Activated CD4-positive, alpha-beta T cell treated with anti-CD3 and anti-CD28 coated beads for 1 hour (primary cell): ENCODE measurements around the gene IRF2.
"Not testable (repeated sequence)": the region's sequence is repeated elsewhere in the genome, so short reads cannot be mapped to it uniquely, and the experiment has no call there.

Experiments used
- DNase-seq: peaks from one replicate; pipeline ENCODE4 v3.0.0-alpha.2; 2020

IRF2 gene

DNA sequence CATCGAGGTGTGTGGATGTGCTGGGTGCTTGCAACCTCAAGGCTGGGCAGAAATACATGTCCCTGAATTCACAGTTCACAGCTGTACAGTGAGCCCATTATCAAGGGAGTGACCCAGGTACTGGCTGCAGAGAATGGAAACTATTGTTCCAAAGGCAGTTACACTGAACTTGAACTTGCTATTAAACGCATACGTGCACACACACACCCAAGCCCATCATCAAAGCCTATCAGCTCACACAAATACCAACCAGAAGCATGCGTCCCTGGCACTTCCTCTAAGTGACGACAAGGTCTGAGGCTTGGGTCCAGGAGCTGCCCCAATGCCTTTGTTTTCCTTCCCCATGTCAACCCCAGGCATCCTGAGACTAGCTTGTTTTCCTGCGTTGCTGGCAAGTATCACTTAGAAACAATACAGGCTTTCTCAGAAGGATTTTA is 88.6 kb downstream of the IRF2 start:
- DNase-seq: no peak

DNA sequence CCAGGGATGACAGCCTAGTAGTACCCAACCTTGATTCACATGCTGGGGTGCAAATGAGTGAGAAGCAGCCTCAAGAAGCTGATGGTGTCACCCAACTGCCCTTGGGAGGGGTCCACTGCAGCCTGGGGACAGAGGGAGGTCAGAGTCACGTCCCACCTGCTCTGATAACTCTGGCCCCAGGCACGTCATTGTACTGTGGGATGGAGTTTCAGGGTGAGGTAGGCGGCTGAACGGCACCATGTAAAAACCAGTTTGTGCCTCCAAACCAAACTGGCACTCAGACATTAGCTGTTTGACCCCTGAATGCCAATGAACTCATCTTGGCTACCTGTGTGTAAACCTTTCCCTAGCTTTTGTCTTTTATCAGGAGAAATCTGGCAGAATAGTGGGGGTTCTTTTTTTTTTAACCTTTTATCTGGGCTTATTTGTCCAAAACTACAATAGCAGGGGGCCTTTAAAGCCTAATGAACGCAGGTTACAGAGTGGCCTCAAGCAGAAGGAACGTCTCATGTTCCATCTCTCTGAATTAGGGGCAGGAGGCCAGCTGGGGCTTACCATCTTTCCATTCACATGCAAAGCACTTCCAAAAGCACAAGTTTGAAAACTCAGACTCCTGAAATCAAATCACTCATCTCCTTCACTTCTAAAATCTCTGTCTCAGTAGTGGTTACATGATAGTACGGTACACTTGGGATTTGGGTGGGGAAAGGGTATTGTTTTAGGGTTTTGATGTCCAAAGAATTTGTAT is 89.4 kb downstream of the IRF2 start:
- no peak for DNase-seq

DNA sequence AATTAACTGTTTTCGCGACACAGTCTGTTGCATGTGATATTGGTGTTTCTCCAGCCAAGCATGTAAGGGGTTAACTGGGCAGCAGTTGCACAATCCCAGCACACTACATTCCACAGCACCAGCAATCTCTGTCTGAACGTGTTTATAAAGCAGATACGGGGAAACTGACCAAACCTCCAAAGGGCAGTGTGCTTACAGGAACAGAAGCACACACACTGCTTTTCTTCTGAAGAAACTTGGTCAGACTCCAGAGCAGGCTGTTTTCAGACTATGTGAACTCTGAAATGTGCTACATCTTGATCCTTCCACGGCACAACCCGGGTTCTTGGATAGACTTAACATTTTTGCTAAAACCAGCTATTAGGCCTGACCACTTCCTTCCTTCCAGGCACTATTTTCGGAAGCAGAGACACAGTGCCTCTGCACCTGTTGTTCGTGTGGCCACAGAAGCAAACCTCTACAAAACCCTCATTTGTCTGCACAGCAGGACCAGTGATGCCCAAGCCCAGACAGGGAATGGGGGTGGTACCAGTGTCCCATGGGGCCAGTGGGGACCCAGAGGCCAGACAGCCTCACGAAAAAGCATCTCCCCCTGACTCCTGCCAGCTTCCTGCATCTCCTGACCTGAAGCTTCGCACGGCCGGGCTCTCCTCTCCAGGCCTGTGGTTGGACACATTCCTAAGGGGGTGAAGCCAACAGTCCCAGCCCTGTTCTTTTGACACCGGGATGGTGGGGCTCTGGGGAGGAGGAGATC is 90.1 kb downstream of the IRF2 start:
- DNase-seq: no peak

DNA sequence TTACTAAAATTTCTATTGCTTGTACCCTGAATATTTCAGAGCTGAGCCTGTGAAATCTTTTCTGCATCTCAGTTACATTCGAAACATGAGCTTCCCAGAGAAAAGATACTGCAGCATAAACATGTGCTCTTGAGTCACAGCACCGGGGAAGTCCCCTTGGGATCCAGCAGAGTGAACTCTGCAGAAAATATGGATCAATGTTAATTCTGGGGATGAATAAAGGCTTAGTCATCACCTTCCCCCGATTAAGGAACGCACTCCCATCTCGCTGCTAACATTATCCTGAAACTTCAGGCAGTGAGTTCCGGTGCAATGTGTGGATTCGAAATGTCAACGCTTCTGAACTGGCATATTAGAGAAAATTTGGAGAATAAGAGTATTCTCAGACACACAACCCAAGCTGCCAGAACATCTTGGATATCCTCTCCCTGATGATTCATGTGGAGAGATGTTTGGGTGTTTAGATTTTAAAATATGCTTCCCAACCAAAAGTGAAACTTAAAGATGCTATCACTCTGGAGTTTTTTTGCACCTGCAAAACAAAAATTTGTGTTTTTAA is 90.8 kb downstream of the IRF2 start:
- no peak for DNase-seq

DNA sequence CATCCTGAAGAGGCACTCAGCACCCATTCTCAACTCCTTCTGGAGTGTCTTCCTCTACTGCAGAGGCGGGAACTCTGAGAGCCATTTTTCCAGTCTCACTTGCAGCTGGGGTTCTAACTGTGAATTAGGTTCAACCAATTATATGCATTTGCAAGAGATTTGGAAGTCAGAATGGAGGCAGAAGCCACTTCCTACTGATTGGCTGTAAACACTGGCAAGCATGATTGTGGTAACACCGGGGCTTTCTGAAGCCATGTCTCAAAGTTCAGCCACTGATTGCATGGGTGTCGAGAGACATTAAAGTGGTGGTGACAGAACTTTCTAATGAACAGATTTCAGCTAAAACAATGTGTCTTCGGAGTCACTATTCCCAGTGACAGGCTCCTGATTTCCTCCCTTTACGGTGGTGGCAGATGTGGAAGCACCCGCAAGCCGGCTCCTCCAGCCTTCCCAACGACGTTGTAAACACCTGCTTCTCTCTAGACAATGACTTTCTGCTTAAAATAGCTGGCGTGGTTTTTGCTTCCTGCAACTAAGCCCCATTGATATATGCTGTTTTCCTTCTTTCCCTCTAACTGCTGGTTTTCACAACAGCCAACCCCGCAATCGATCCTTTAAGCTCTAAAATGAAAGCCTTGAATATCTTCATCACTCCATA is 92.0 kb downstream of the IRF2 start:
- no peak for DNase-seq

GRCh38 chr4:184380707-184381106 is 93.6 kb downstream of the IRF2 start:
- DNase-seq: no peak

DNA sequence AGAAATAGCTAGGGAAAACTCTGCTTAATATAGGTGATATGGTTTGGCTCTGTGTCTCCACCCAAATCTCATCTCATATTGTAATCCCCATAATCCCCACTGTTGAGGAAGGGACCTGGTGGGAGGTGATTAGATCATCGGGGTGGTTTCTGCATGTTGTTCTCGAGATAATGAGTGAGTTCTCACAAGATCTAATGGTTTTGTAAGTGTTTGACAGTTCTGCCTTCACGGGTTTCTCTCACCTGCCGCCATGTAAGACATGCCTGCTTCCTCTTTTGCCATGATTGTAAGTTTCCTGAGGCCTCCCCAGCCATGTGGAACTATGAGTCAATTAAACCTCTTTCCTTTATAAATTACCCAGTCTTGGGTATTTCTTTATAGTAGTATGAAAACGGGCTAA is 94.1 kb downstream of the IRF2 start:
- DNase-seq: not testable (repeated sequence)

- DNase-seq: no peak
Observed at GRCh38 chr4:184376923-184377322, 97.4 kb downstream of the IRF2 start.

DNA sequence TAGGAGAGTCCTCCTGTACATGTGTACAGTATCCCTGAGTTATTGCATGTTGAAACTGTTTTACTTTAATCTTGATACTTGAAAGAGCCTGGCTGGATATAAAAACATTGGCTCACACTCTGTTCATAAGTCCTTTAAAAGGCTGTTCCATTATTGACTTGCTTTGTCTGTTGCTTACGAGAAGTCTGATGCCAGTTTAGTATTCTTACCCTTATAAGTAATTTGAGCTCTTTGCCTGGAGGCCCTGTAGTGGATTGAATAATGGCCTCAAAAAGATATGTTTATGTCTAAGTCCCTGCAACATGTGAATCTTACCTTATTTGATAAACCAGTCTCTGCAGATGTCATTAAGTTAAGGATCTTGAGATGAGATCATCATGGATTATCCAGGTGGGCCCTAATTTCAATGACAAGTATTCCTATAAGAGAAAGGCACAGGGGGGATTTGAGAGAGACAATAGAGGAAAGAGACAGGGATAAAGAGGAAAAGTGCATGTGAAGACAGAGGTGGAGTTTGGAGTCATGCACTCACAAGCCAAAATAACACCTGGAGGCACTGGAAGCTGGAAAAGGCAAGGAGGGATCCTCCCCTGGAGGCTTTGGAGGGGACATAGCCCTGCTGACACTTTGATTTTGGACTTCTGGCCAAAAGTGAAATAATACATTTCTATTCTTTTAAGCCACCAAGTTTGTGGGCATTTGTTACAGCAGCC is 98.1 kb downstream of the IRF2 start:
- no peak for DNase-seq

DNA sequence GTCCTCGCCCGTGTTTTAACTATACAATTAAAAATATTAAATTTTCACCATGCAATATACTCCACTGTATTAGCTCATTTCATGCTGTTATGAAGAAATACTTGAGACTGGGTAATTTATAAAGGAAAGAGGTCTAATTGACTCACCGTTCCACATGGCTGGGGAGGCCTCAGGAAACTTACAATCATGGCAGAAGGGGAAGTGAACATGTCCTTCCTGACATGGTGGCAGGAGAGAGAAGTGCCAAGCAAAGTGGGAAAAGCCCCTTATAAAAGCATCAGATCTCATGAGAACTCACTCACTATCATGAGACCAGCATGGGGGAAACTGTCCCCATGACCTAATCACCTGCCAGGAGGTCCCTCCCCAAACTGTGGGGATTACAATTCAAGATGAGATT is 98.7 kb downstream of the IRF2 start:
- DNase-seq: not testable (repeated sequence)

- DNase-seq: no peak
Observed at GRCh38 chr4:184375027-184375426, 99.3 kb downstream of the IRF2 start.

DNA sequence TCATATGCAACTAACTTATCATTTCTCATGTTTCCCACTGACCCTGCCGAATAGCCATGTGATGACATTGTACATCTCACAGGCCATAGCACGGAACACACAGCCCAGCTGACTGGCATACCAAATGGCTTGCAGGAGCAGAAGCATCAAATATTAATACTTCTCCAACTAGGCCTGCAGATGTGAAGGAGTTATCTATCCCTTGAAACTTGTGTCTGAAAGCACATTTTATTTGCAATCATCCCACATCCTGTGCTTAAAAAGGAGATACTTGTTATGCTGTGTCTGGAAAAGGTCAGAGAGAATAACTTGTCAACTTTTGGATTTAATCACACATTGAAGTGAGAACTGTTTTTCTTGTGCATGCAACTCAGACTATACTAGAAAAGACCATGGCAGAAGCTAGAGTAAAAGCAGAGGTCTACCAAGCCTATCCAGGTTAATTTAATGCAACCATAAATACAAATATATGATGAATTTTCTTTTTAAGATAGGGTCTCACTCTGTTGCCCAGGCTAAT is 100.4 kb downstream of the IRF2 start:
- DNase-seq: no peak

- DNase-seq: no peak
Observed at GRCh38 chr4:184371390-184371787, 103.0 kb downstream of the IRF2 start.

DNA sequence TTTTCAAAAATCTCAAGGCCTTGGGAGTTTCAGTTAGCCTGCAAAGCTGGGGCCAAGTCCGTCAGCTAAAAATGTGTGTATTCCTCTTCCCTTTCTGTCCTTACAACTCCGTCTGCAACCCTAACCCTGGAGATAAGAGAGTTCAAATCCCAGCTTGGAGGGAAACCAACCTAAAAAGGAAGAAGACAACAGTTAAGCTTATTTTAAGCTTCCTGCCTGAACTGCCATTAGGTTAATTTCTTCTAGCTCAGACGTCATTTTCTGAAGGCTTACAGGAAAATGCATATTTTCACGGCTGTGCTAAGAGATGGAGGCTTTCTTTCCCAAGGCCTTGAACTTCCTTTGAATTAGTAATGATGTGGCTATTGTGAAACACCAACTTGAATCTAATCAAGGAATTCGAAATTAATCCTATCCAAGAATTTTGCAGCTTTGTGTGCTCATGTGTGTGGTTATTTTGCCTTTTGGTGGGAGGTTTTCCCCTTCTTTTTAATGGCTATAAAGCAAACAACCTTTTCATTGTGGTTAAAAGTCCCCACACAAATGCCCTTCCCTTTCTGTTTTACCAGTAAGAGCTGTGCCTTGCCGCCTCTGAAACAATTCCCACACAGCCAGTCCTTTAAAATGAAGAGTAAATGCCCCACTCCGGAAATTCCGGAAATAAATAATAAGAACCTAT is 103.5 kb downstream of the IRF2 start:
- DNase-seq: no peak

GRCh38 chr4:184369871-184370270 is 104.5 kb downstream of the IRF2 start:
- DNase-seq: no peak

GRCh38 chr4:184368731-184369130 is 105.6 kb downstream of the IRF2 start:
- no peak for DNase-seq

DNA sequence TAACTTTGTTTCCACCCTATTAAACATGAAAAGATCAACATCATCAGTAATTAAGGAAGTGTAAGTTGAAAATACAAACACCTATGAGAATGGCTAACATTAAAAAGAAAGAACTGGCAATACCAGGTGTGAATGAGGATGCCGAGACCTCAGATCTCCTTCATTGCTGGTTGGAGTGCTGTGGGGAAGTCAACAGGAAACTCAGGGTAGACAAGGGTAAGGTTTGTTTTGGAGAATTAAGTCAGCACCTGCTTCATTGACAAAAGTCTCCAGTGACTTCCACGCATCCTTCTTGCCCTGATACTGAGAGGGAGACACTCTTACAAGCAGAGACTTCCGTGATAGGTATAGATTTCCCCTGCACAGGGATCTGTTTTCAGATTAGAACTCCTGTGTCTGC is 106.1 kb downstream of the IRF2 start:
- DNase-seq: no peak

- DNase-seq: no peak
Observed at GRCh38 chr4:184364100-184364921, 110.0 kb downstream of the IRF2 start.

GRCh38 chr4:184363258-184363657 is 111.1 kb downstream of the IRF2 start:
- DNase-seq: no peak

DNA sequence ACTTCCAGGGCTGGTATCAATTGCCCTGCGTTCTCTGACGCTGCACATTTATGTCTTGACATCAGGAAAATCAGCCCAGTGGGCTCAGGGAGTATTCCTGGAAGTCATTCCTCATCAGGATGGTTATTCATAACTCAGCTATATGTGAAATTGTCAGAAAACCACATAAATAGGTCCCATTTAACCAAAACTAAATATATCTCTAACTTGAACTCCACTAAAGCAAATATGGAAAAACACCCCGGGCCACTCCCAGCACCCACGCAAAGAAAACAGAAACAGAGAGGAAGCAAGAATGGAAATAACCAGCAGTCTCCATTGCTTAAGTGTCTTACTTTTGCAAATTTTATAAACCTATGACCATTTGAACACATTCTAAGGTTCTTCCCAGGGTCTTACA is 112.0 kb downstream of the IRF2 start:
- DNase-seq: no peak

GRCh38 chr4:184361443-184361842 is 112.9 kb downstream of the IRF2 start:
- no peak for DNase-seq
